Transverse colon (tissue), 4 donors: ENCODE results near the gene CEACAM19.

Experiments used
- CTCF ChIP-seq, 5 experiments: fragments of 200-600 bp in 3 of 5; fragments of 450-650 bp in 2 of 5; sonication (generic) in 3 of 5; IDR thresholded peaks; 1 replicate in 2 of 5; 2 replicates in 3 of 5; pipeline ENCODE4 v1.5.1; 2016 to 2017; ENCODE audit warnings: antibody characterized with exemption in 5 of 5, inconsistent platforms in 3 of 5, mild to moderate bottlenecking in 2 of 5, moderate library complexity in 1 of 5
- EP300 ChIP-seq: sonication (generic); formaldehyde crosslinking; IDR thresholded peaks from one replicate; pipeline ENCODE4 v1.6.1; 2017; ENCODE audit warnings: antibody characterized with exemption, low read depth
- POLR2A ChIP-seq: fragments of 450-650 bp; IDR thresholded peaks from one replicate; pipeline ENCODE4 v1.6.1; 2016; ENCODE audit warnings: antibody characterized with exemption, mild to moderate bottlenecking, moderate library complexity
- POLR2AphosphoS5 ChIP-seq, 3 donors: sonication (generic); formaldehyde crosslinking; IDR thresholded peaks; one replicate each; pipeline ENCODE4 v1.6.1; 2016; ENCODE audit warnings: antibody characterized with exemption in 3 of 3

GRCh38 chr19:44661904-44662303 lies 9.4 kb upstream of the CEACAM19 start:
- TF ChIP-seq CTCF (IDR thresholded peaks at IDR 0.05): no peak
- TF ChIP-seq POLR2A: no peak
- TF ChIP-seq POLR2AphosphoS5 (IDR thresholded peaks at IDR 0.05): no peak
- TF ChIP-seq EP300: no peak
